H1 (cell line): ENCODE data around the gene LHFPL2. TPM values are rescaled to one million over a fixed set of nuclear protein-coding genes. Genes with fewer than 3 reads are reported as not detected.

Experiments
- CTCF ChIA-PET: fragments of 300-600 bp; sonication (Branson Sonifier 250); formaldehyde crosslinking; loops from one replicate; lab custom pipeline; 2021; ENCODE audit not compliant: partially characterized antibody; lab: Charles Lee
- POLR2A ChIA-PET: fragments of 300-600 bp; sonication (Branson Sonifier 250); formaldehyde crosslinking; loops from one replicate; lab custom pipeline; 2021; ENCODE audit warnings: inconsistent platforms; ENCODE audit not compliant: partially characterized antibody; lab: Charles Lee
- DNase-seq, 2 experiments: peaks; one replicate each; pipeline versions ENCODE4 v3.0.0 to v3.0.0-alpha.2; 2010 to 2022; ENCODE audit warnings: low spot score in 2 of 2, low read depth in 1 of 2, mixed read lengths in 1 of 2
- FAIRE-seq: peaks from 2 replicates; lab custom pipeline; 2011; peaks lifted over from hg19 to GRCh38; lab: Jason Lieb, UNC
- H2AFZ ChIP-seq: 2 replicates; pipeline ENCODE4 v1.8.1; 2012; ENCODE audit warnings: low read length, inconsistent platforms
- H2AK5ac ChIP-seq: 2 replicates; pipeline ENCODE4 v1.6.1; 2013; ENCODE audit warnings: low read depth, low read length
- H2BK120ac ChIP-seq: replicated peaks from 2 replicates; pipeline ENCODE3; 2013; ENCODE audit warnings: low read depth, low read length, inconsistent platforms
- H2BK12ac ChIP-seq: 2 replicates; pipeline ENCODE4 v1.6.1; 2013; ENCODE audit warnings: low read depth, low read length
- H2BK15ac ChIP-seq: 2 replicates; pipeline ENCODE4 v1.6.1; 2013; ENCODE audit warnings: low read length
- H2BK20ac ChIP-seq: 2 replicates; pipeline ENCODE4 v1.6.1; 2013; ENCODE audit warnings: low read length
- H2BK5ac ChIP-seq: 2 replicates; pipeline ENCODE4 v1.6.1; 2013; ENCODE audit warnings: low read depth, low read length
- H3K14ac ChIP-seq: 2 replicates; pipeline ENCODE4 v1.6.1; 2013; ENCODE audit warnings: inconsistent platforms; ENCODE audit not compliant: insufficient read length
- H3K18ac ChIP-seq: 2 replicates; pipeline ENCODE4 v1.6.1; 2013; ENCODE audit warnings: low read length; ENCODE audit errors: extremely low read depth
- H3K23ac ChIP-seq: 2 replicates; pipeline ENCODE4 v1.6.1; 2013; ENCODE audit warnings: inconsistent platforms; ENCODE audit not compliant: insufficient read length
- H3K23me2 ChIP-seq: 2 replicates; pipeline ENCODE4 v1.6.1; 2013; ENCODE audit warnings: low read depth, low read length
- H3K27ac ChIP-seq: 2 replicates; pipeline ENCODE4 v1.6.1; 2011; ENCODE audit warnings: low read depth, low read length, inconsistent platforms
- H3K27me3 ChIP-seq, 4 experiments: replicated peaks in 1 of 4; 1 replicate in 1 of 4; 2 replicates in 3 of 4; pipeline versions ENCODE4 v1.6.1 to v1.8.1; 2011 to 2013; ENCODE audit warnings: low read length in 3 of 4, mild to moderate bottlenecking in 3 of 4, inconsistent platforms in 2 of 4, mixed read lengths in 2 of 4, moderate library complexity in 1 of 4; ENCODE audit not compliant: control insufficient read depth in 3 of 4, insufficient read depth in 3 of 4; ENCODE audit errors: extremely low read depth in 1 of 4
- H3K36me3 ChIP-seq, 4 experiments: 2 replicates each; pipeline versions ENCODE4 v1.6.1 to v1.8.1; 2011 to 2013; ENCODE audit warnings: mild to moderate bottlenecking in 4 of 4, low read length in 3 of 4, moderate library complexity in 2 of 4, control low read depth in 1 of 4, inconsistent platforms in 1 of 4; ENCODE audit not compliant: insufficient read depth in 4 of 4, control insufficient read depth in 2 of 4
- H3K4ac ChIP-seq: replicated peaks from 2 replicates; pipeline ENCODE3; 2013; ENCODE audit warnings: low read length, low read depth, mixed read lengths, inconsistent platforms; ENCODE audit not compliant: insufficient read length
- H3K4me1 ChIP-seq, 4 experiments: replicated peaks in 1 of 4; 1 replicate in 1 of 4; 2 replicates in 3 of 4; pipeline versions ENCODE4 v1.6.1 to v1.8.1; 2011 to 2013; ENCODE audit warnings: low read length in 3 of 4, inconsistent platforms in 2 of 4, mixed read lengths in 1 of 4; ENCODE audit not compliant: insufficient read depth in 4 of 4, control insufficient read depth in 3 of 4
- H3K4me2 ChIP-seq, 2 experiments: 2 replicates each; pipeline versions ENCODE4 v1.6.1 to v1.8.1; 2011 to 2013; ENCODE audit warnings: low read depth in 2 of 2, low read length in 2 of 2, control low read depth in 1 of 2, inconsistent platforms in 1 of 2, mild to moderate bottlenecking in 1 of 2; ENCODE audit not compliant: insufficient read depth in 1 of 2
- H3K4me3 ChIP-seq, 4 experiments: fragments of 200-600, 300-600 bp in 1 of 4; sonication (generic), shearing (Covaris generic), sonication (Bioruptor Twin) in 1 of 4; 2 replicates each; pipeline versions ENCODE4 v1.5.1 to v1.8.1; 2011 to 2016; ENCODE audit warnings: low read length in 4 of 4, low read depth in 3 of 4, control low read depth in 2 of 4, inconsistent platforms in 2 of 4, mild to moderate bottlenecking in 2 of 4, mixed read lengths in 1 of 4, moderate library complexity in 1 of 4; ENCODE audit not compliant: insufficient read depth in 2 of 4; ENCODE audit errors: extremely low read depth in 1 of 4
- H3K56ac ChIP-seq: replicated peaks from 2 replicates; pipeline ENCODE3; 2013; ENCODE audit warnings: low read depth, mild to moderate bottlenecking, mixed read lengths, low read length, inconsistent platforms; ENCODE audit not compliant: insufficient read length
- H3K79me1 ChIP-seq: 2 replicates; pipeline ENCODE4 v1.6.1; 2013; ENCODE audit warnings: low read depth, low read length, control low read depth
- H3K79me2 ChIP-seq, 2 experiments: 2 replicates each; pipeline versions ENCODE4 v1.6.1 to v1.8.1; 2012 to 2013; ENCODE audit warnings: low read length in 2 of 2, mild to moderate bottlenecking in 2 of 2, inconsistent platforms in 1 of 2; ENCODE audit not compliant: insufficient read depth in 2 of 2, control insufficient read depth in 1 of 2
- H3K9ac ChIP-seq, 4 experiments: replicated peaks in 1 of 4; 1 replicate in 1 of 4; 2 replicates in 3 of 4; pipeline versions ENCODE4 v1.6.1 to v1.8.1; 2011 to 2013; ENCODE audit warnings: low read depth in 3 of 4, low read length in 3 of 4, control low read depth in 2 of 4, mild to moderate bottlenecking in 2 of 4, moderate library complexity in 2 of 4, inconsistent platforms in 1 of 4; ENCODE audit errors: extremely low read depth in 1 of 4
- H3K9me3 ChIP-seq, 2 experiments: 2 replicates each; pipeline versions ENCODE4 v1.6.1 to v1.8.1; 2012 to 2013; ENCODE audit warnings: mild to moderate bottlenecking in 2 of 2, moderate library complexity in 2 of 2, control low read depth in 1 of 2, inconsistent platforms in 1 of 2, low read depth in 1 of 2, low read length in 1 of 2, mixed read lengths in 1 of 2; ENCODE audit not compliant: insufficient read depth in 2 of 2
- H4K20me1 ChIP-seq, 2 experiments: replicated peaks in 1 of 2; 2 replicates each; pipeline versions ENCODE3 to v1.8.1; 2011 to 2013; ENCODE audit warnings: inconsistent platforms in 2 of 2, low read length in 2 of 2, mild to moderate bottlenecking in 1 of 2; ENCODE audit not compliant: insufficient read depth in 2 of 2, control insufficient read depth in 1 of 2
- H4K5ac ChIP-seq: 2 replicates; pipeline ENCODE4 v1.6.1; 2013; ENCODE audit warnings: low read length, low read depth, mixed read lengths, inconsistent platforms; ENCODE audit not compliant: insufficient read length
- H4K8ac ChIP-seq: 2 replicates; pipeline ENCODE4 v1.8.0; 2013; ENCODE audit warnings: mild to moderate bottlenecking, moderate library complexity, low read length, inconsistent platforms; ENCODE audit not compliant: insufficient read depth; ENCODE audit errors: extremely low read depth
- H4K91ac ChIP-seq: replicated peaks from 2 replicates; pipeline ENCODE3; 2013; ENCODE audit warnings: low read length, mixed read lengths, inconsistent platforms; ENCODE audit not compliant: insufficient read length
- ATF2 ChIP-seq: IDR thresholded peaks from 2 replicates; pipeline ENCODE4 v1.6.1; 2012; ENCODE audit warnings: low read length, inconsistent platforms
- CHD2 ChIP-seq: IDR thresholded peaks from 2 replicates; pipeline ENCODE4 v1.6.1; 2012; ENCODE audit warnings: low read length, improper control_type of control experiment
- CTBP2 ChIP-seq: IDR thresholded peaks from 2 replicates; pipeline ENCODE4 v1.7.0; 2011; ENCODE audit warnings: borderline replicate concordance, mild to moderate bottlenecking, moderate library complexity, mixed read lengths, low read length; ENCODE audit not compliant: insufficient read depth, insufficient read length
- EP300 ChIP-seq, 2 experiments: IDR thresholded peaks; 1 replicate in 1 of 2; 2 replicates in 1 of 2; pipeline ENCODE4 v1.6.1; 2011 to 2012; ENCODE audit warnings: low read depth in 2 of 2, low read length in 2 of 2, mild to moderate bottlenecking in 2 of 2, borderline replicate concordance in 1 of 2, inconsistent platforms in 1 of 2, moderate library complexity in 1 of 2
- GTF2F1 ChIP-seq: IDR thresholded peaks from 2 replicates; pipeline ENCODE4 v1.6.1; 2012; ENCODE audit warnings: low read depth, low read length, improper control_type of control experiment, borderline replicate concordance
- RNF2 ChIP-seq: fragments of 200-900, 300-1000 bp; sonication (generic); IDR thresholded peaks from 2 replicates; pipeline ENCODE4 v1.7.1; 2016; ENCODE audit warnings: borderline replicate concordance, low read depth, mild to moderate bottlenecking, antibody characterized with exemption, low read length; ENCODE audit not compliant: poor library complexity, severe bottlenecking; ENCODE audit errors: missing control alignments
- SIRT6 ChIP-seq: IDR thresholded peaks from one replicate; pipeline ENCODE4 v1.7.1; 2012; ENCODE audit warnings: low read length, inconsistent platforms
- SP1 ChIP-seq: IDR thresholded peaks from 2 replicates; pipeline ENCODE4 v1.6.1; 2011; ENCODE audit warnings: low read depth, low read length
- SP2 ChIP-seq: IDR thresholded peaks from 2 replicates; pipeline ENCODE4 v1.6.1; 2012; ENCODE audit warnings: mild to moderate bottlenecking, low read length, inconsistent platforms
- SUZ12 ChIP-seq: fragments of 200-600 bp; sonication (generic); IDR thresholded peaks from 2 replicates; pipeline ENCODE4 v1.6.1; 2012; ENCODE audit warnings: mild to moderate bottlenecking, inconsistent platforms, low read length, moderate library complexity, mixed read lengths
- TBP ChIP-seq: IDR thresholded peaks from 2 replicates; pipeline ENCODE4 v1.6.1; 2011; ENCODE audit warnings: low read depth, low read length, improper control_type of control experiment
- WGBS, 2 experiments: shearing (Covaris generic) in 1 of 2; methylation state at CpG; one replicate each; pipeline versions ENCODE4 v1.1.6 to v1.1.7; 2013 to 2015; ENCODE audit warnings: low lambda C conversion rate in 2 of 2, mixed read lengths in 2 of 2, inconsistent platforms in 1 of 2, low coverage in 1 of 2, missing lambda C conversion rate in 1 of 2; ENCODE audit not compliant: insufficient replicate concordance in 2 of 2, insufficient coverage in 1 of 2, insufficient read length in 1 of 2; ENCODE audit errors: extremely low coverage in 1 of 2, missing lambda C conversion rate in 1 of 2; 5-methylcytosine and 5-hydroxymethylcytosine counted together
- polyA plus RNA-seq, 7 experiments: library from polyadenylated mRNA; depleted of rRNA in 3 of 7; stranded (reverse) in 5 of 7; unstranded in 2 of 7; fragments of >200 nt in 5 of 7; fragments of 200-250 nt in 2 of 7; gene quantifications; 1 replicate in 5 of 7; 2 replicates in 1 of 7; 4 replicates in 1 of 7; pipeline versions ENCODE4 v1.2.1 to v1.2.3, GENCODE V29; 2011 to 2013; ENCODE audit warnings: missing spikeins in 2 of 7, mixed read lengths in 2 of 7
- total RNA-seq: library from RNA; stranded (reverse); fragmentation: NEBNext Ultra II Directional; extraction: Animal tissue kit (Norgen Biotek cat#: 25700); gene quantifications from 2 replicates; pipeline ENCODE4 v1.2.1, GENCODE V29; 2021

The LHFPL2 gene
- total and polyA plus RNA-seq, 2 of the 8 experiments (the other 6 are each of a cell fraction or from before 2014, with no cell fraction given) = 9.6 to 43.0 TPM

DNA sequence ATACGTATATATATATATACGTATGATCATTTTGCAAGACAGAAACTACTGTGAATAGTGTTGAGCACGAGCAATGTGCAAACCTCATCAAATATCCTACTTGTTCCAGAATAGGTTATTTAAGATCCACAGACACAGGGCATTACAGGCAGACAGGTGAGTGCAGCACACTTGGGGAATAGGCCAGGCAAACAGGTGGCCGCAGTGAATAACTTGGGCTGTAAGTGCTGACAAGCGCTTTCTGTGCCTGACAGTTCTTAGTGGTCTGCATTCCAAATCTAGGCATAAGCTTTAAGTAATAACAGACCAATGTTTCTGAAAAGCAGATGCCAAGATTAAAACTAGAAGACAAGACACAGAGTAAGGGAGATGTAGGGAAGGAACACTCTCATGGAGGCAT, 77.9 kb downstream of the LHFPL2 start:
- CTCF ChIA-PET = interaction anchor here (0.7 to 1.7 kb wide), 2 partner anchors 26 to 37 kb away, joined by 3 read pairs; no protein-coding TSS in a partner anchor
- no peak overlapping the region for H3K56ac ChIP-seq
- peaks cover 3 to 10% of the 10 kb centered on the region in 2 experiments for H4K20me1 ChIP-seq
- no peak overlapping the region for H4K5ac ChIP-seq
- peaks cover 0 to 13% (median 7%) of the 10 kb centered on the region in 4 experiments; a peak in 5 of 7 replicates for H3K4me1 ChIP-seq
- DNase-seq (no peak), FAIRE-seq (no peak)
- H3K79me2 ChIP-seq = peaks cover 0 to 71% of the 10 kb centered on the region in 2 experiments; a peak in 2 of 4 replicates
- H2BK15ac ChIP-seq = no peak overlapping the region
- H2AK5ac ChIP-seq = no peak overlapping the region
- H3K23ac ChIP-seq = no peak overlapping the region
- H2BK120ac ChIP-seq = no peak overlapping the region
- no peak overlapping the region for H2BK5ac ChIP-seq
- 92% methylated on average over 5 of the region's 5 CpGs; no CpG with 5 or more reads in 1 of the 2 experiments for WGBS, 2 experiments
- H3K27ac ChIP-seq = no peak overlapping the region
- no peak overlapping the region for H3K4me3 ChIP-seq
- H3K18ac ChIP-seq = no peak overlapping the region
- POLR2A ChIA-PET = no interaction called here
- no peak overlapping the region for H3K9ac ChIP-seq
- no peak overlapping the region for H2BK12ac ChIP-seq
- no peak overlapping the region for H3K4ac ChIP-seq
- H4K91ac ChIP-seq = no peak overlapping the region
- H2BK20ac ChIP-seq = no peak overlapping the region
- no peaks in the 10 kb centered on the region for H3K9me3 ChIP-seq
- H3K23me2 ChIP-seq = no peaks in the 10 kb centered on the region
- no peak overlapping the region for H2AFZ ChIP-seq
- no peaks in the 10 kb centered on the region for H3K79me1 ChIP-seq
- no peaks in the 10 kb centered on the region; a peak in 1 of 8 replicates for H3K36me3 ChIP-seq
- no peaks in the 10 kb centered on the region for H3K27me3 ChIP-seq
- no peak overlapping the region for H4K8ac ChIP-seq
- no peak overlapping the region for H3K4me2 ChIP-seq
- TF ChIP-seq SP2 (no peak), CHD2 (no peak), SIRT6 (no peak), TBP (no peak), RNF2 (no peak), SP1 (no peak), GTF2F1 (no peak), EP300 (IDR thresholded peaks at IDR 0.05; ENCODE audit: borderline replicate concordance in 1 of 2, low read depth in 2 of 2, low read length in 2 of 2) (no peak), CTBP2 (no peak), ATF2 (no peak), SUZ12 (no peak)
- no peak overlapping the region for H3K14ac ChIP-seq
